Measurements from ENCODE around the gene FOXI3. TPM values are rescaled to one million over a fixed set of nuclear protein-coding genes. Genes with fewer than 3 reads are reported as not detected.

Gene FOXI3
- total and polyA plus RNA-seq, 2 experiments from 2014 or later = not detected

- Histone ChIP-seq H3K9me3 (ENCODE audit: low read depth) (no peaks in the 10 kb centered on the region), H3K79me2 (no peaks in the 10 kb centered on the region), H3K4me3 (no peak overlapping the region), H3K9me2 (replicated peaks; ENCODE audit: insufficient read depth) (no peaks in the 10 kb centered on the region), H3K4me1 (ENCODE audit: insufficient read depth) (no peaks in the 10 kb centered on the region), H2AFZ (no peak overlapping the region), H3K4me2 (no peak overlapping the region), H3K27ac (no peak overlapping the region), H3K27me3 (peaks cover 4% of the 10 kb centered on the region), H3K36me3 (replicated peaks; ENCODE audit: insufficient read depth, low read depth) (no peaks in the 10 kb centered on the region), H4K20me1 (ENCODE audit: insufficient read depth, poor library complexity, severe bottlenecking) (no peaks in the 10 kb centered on the region)
- no peak for DNase-seq (ENCODE audit: low spot score)
- TF ChIP-seq EZH2 (IDR thresholded peaks at IDR 0.05; ENCODE audit: borderline replicate concordance) (no peak), EZH2phosphoT487 (IDR thresholded peaks at IDR 0.05; ENCODE audit: low read depth, severe bottlenecking, unreplicated experiment) (no peak)
- TF ChIP-seq, protein P1, sequence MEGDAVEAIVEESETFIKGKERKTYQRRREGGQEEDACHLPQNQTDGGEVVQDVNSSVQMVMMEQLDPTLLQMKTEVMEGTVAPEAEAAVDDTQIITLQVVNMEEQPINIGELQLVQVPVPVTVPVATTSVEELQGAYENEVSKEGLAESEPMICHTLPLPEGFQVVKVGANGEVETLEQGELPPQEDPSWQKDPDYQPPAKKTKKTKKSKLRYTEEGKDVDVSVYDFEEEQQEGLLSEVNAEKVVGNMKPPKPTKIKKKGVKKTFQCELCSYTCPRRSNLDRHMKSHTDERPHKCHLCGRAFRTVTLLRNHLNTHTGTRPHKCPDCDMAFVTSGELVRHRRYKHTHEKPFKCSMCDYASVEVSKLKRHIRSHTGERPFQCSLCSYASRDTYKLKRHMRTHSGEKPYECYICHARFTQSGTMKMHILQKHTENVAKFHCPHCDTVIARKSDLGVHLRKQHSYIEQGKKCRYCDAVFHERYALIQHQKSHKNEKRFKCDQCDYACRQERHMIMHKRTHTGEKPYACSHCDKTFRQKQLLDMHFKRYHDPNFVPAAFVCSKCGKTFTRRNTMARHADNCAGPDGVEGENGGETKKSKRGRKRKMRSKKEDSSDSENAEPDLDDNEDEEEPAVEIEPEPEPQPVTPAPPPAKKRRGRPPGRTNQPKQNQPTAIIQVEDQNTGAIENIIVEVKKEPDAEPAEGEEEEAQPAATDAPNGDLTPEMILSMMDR (IDR thresholded peaks at IDR 0.05; ENCODE audit: poor library complexity) = no peak
- WGBS (ENCODE audit: low lambda C conversion rate, missing lambda C conversion rate) = 79% methylated on average over 4 of the region's 4 CpGs
These were observed 10.0 kb downstream of the FOXI3 start for GRCh38 chr2:88442473-88442872.

- Histone ChIP-seq H4K20me1 (ENCODE audit: insufficient read depth, poor library complexity, severe bottlenecking) (no peaks in the 10 kb centered on the region), H3K9me3 (ENCODE audit: low read depth) (no peaks in the 10 kb centered on the region), H3K79me2 (no peaks in the 10 kb centered on the region), H3K4me1 (ENCODE audit: insufficient read depth) (no peaks in the 10 kb centered on the region), H3K4me3 (no peak overlapping the region), H3K36me3 (replicated peaks; ENCODE audit: insufficient read depth, low read depth) (no peaks in the 10 kb centered on the region), H3K27ac (no peak overlapping the region), H2AFZ (no peak overlapping the region), H3K4me2 (no peak overlapping the region), H3K27me3 (peaks cover 4% of the 10 kb centered on the region), H3K9me2 (replicated peaks; ENCODE audit: insufficient read depth) (no peaks in the 10 kb centered on the region)
- TF ChIP-seq, protein P1 (IDR thresholded peaks at IDR 0.05; ENCODE audit: poor library complexity) = no peak
- TF ChIP-seq EZH2phosphoT487 (IDR thresholded peaks at IDR 0.05; ENCODE audit: low read depth, severe bottlenecking, unreplicated experiment) = no peak
- no peak for TF ChIP-seq EZH2 (IDR thresholded peaks at IDR 0.05; ENCODE audit: borderline replicate concordance)
- WGBS (ENCODE audit: low lambda C conversion rate, missing lambda C conversion rate) = 68% methylated on average over 5 of the region's 5 CpGs
- no peak for DNase-seq (ENCODE audit: low spot score)
These were observed 10.4 kb downstream of the FOXI3 start for GRCh38 chr2:88442061-88442460.

- 80% methylated on average over 4 of the region's 4 CpGs for WGBS (ENCODE audit: low lambda C conversion rate, missing lambda C conversion rate)
- Histone ChIP-seq H3K27me3 (no peaks in the 10 kb centered on the region), H3K79me2 (no peaks in the 10 kb centered on the region), H3K27ac (no peak overlapping the region), H3K9me3 (ENCODE audit: low read depth) (no peaks in the 10 kb centered on the region), H3K4me1 (ENCODE audit: insufficient read depth) (no peaks in the 10 kb centered on the region), H4K20me1 (ENCODE audit: insufficient read depth, poor library complexity, severe bottlenecking) (no peaks in the 10 kb centered on the region), H3K9me2 (replicated peaks; ENCODE audit: insufficient read depth) (no peaks in the 10 kb centered on the region), H3K36me3 (replicated peaks; ENCODE audit: insufficient read depth, low read depth) (no peaks in the 10 kb centered on the region), H3K4me3 (no peak overlapping the region), H3K4me2 (no peak overlapping the region), H2AFZ (no peak overlapping the region)
- TF ChIP-seq, protein P1 (IDR thresholded peaks at IDR 0.05; ENCODE audit: poor library complexity) = no peak
- no peak for DNase-seq (ENCODE audit: low spot score)
These were observed 15.5 kb downstream of the FOXI3 start for GRCh38 chr2:88437010-88437409.

DNA sequence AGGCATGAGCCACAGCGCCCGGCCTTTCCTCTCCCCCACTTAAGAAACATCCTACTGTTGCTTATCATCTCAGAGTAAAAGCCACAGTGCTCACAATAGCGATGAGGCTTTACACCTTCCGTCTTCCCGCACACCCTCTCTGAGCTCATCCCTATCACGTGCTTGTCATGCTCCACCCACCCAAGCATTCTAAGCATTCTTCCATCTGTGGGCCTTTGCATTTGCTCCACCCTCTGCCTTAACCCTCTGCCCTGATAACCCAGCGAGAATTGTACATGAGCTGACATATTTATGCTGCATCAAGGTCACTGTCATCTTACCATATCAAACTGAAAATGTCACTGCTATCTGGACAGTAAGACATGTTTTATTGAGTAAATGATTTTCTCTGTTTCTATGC, 22.6 kb downstream of the FOXI3 start:
- Histone ChIP-seq H3K9me3 (ENCODE audit: low read depth) (no peaks in the 10 kb centered on the region), H3K4me1 (ENCODE audit: insufficient read depth) (no peaks in the 10 kb centered on the region), H3K27ac (no peak overlapping the region), H3K27me3 (no peaks in the 10 kb centered on the region), H3K4me3 (no peak overlapping the region), H3K9me2 (replicated peaks; ENCODE audit: insufficient read depth) (no peaks in the 10 kb centered on the region), H3K79me2 (no peaks in the 10 kb centered on the region), H3K4me2 (no peak overlapping the region), H2AFZ (no peak overlapping the region), H3K36me3 (replicated peaks; ENCODE audit: insufficient read depth, low read depth) (no peaks in the 10 kb centered on the region), H4K20me1 (ENCODE audit: insufficient read depth, poor library complexity, severe bottlenecking) (no peaks in the 10 kb centered on the region)
- TF ChIP-seq EZH2phosphoT487 (IDR thresholded peaks at IDR 0.05; ENCODE audit: low read depth, severe bottlenecking, unreplicated experiment) = no peak
- TF ChIP-seq EZH2 (IDR thresholded peaks at IDR 0.05; ENCODE audit: borderline replicate concordance) = no peak
- TF ChIP-seq, protein P1 (IDR thresholded peaks at IDR 0.05; ENCODE audit: poor library complexity) = no peak
- 73% methylated on average over 7 of the region's 7 CpGs for WGBS (ENCODE audit: low lambda C conversion rate, missing lambda C conversion rate)
- no peak for DNase-seq (ENCODE audit: low spot score)
